ENCODE data around the gene GJB5. TPM values are rescaled to one million over a fixed set of nuclear protein-coding genes. Genes with fewer than 3 reads are reported as not detected.

GJB5 gene
- total RNA-seq, 4 donors from 2014 or later = 1.9 TPM; not detected in 3

- no peaks in the 10 kb centered on the region for H3K4me1 ChIP-seq
- H3K4me3 ChIP-seq = no peak overlapping the region
- TF ChIP-seq POLR2A (IDR thresholded peaks at IDR 0.05) = no peak
- TF ChIP-seq POLR2AphosphoS5 (IDR thresholded peaks at IDR 0.05) = no peak
- TF ChIP-seq CTCF (IDR thresholded peaks at IDR 0.05) = no peak
- no peak for TF ChIP-seq EP300 (IDR thresholded peaks at IDR 0.05)
- H3K27me3 ChIP-seq = no peaks in the 10 kb centered on the region
- H3K27ac ChIP-seq = no peak overlapping the region
- no peaks in the 10 kb centered on the region for H3K9me3 ChIP-seq
- WGBS, 2 donors (ENCODE audit: low coverage in 1 of 2) = 46 to 54% methylated on average over 3 of the region's 3 CpGs
- no peak for ATAC-seq
- H3K36me3 ChIP-seq = peaks cover 0 to 12% of the 10 kb centered on the region in 2 donors
These were observed 51.5 kb downstream of the GJB5 start for GRCh38 chr1:34806396-34806795.

Other genes starting within 250 kb of the GJB5 start
- gene GJB4, start 4.7 kb downstream of the GJB5 start, total RNA-seq = under 1 TPM in 1 of 4 donors, not detected in 3; 0.27 TPM
- gene GJB3, start 26.2 kb downstream of the GJB5 start, total RNA-seq = 1 to 10 TPM in 2 of 4 donors, not detected in 2; 1.1 to 6.4 TPM
- gene GJA4, start 38.0 kb downstream of the GJB5 start, total RNA-seq = 10 to 100 TPM in 3 of 4 donors, 1 to 10 TPM in 1; 8.6 to 27.0 (median 18.4) TPM
- 10 to 100 TPM; 34.2 to 52.0 (median 37.8) TPM for gene SMIM12, start 104.7 kb downstream of the GJB5 start, total RNA-seq
- gene DLGAP3, start 174.6 kb downstream of the GJB5 start, total RNA-seq = under 1 TPM in 2 of 4 donors, not detected in 2; 0.12 to 0.13 TPM
- gene TMEM35B, start 230.3 kb downstream of the GJB5 start, total RNA-seq = 10 to 100 TPM; 22.7 to 67.6 (median 41.8) TPM